K562 (cell line): ENCODE results near the gene UBE2I. TPM values are rescaled to one million over a fixed set of nuclear protein-coding genes. Genes with fewer than 3 reads are reported as not detected.
A peak's percentile ranks its signal among the peaks of the same experiment; 100 is the strongest.
"Not testable (repeated sequence)": the region's sequence is repeated elsewhere in the genome, so short reads cannot be mapped to it uniquely, and the experiment has no call there.

Experiments
- ATAC-seq: fragments of 200-7000 bp; cut with Tn5 transposase; 3 replicates; pipeline ENCODE4 v1.9.1; 2020; ENCODE audit warnings: moderate library complexity
- BruUV-seq: library from RNA; stranded (reverse); fragments of 400-500 nt; replicated peaks from 2 replicates; lab custom pipeline; 2021; lab: Mats Ljungman, UMichigan
- CTCF ChIA-PET: fragments of 300-600 bp; formaldehyde crosslinking; extraction: SDS; loops from one replicate; lab custom pipeline; 2021; ENCODE audit warnings: low intra/inter-chr PET ratio; lab: Yijun Ruan, JAX
- POLR2A ChIA-PET: fragments of 300-600, 350-650 bp; sonication (Branson Sonifier 250); formaldehyde crosslinking; extraction: SDS; loops from one replicate; lab custom pipeline; 2021; ENCODE audit warnings: antibody characterized with exemption, inconsistent platforms; lab: Yijun Ruan, JAX
- DNase-seq, 4 experiments: peaks; one replicate each; pipeline versions ENCODE4 v3.0.0 to v3.0.0-alpha.2; 2011 to 2018; ENCODE audit warnings: low spot score in 3 of 4, mixed read lengths in 3 of 4; ENCODE audit errors: extremely low read depth in 1 of 4
- FAIRE-seq: peaks from 2 replicates; lab custom pipeline; 2011; peaks lifted over from hg19 to GRCh38; lab: Jason Lieb, UNC
- H2AFZ ChIP-seq: 2 replicates; pipeline ENCODE4 v1.6.0; 2011; ENCODE audit warnings: low read depth, low read length, control low read depth, inconsistent platforms
- H3K27ac ChIP-seq: fragments of 200-600 bp; 3 replicates; pipeline ENCODE4 v1.8.0; 2011; ENCODE audit warnings: low read depth, mild to moderate bottlenecking, control low read depth, inconsistent platforms, low read length, moderate library complexity, mixed read lengths; ENCODE audit errors: extremely low read depth
- H3K27me3 ChIP-seq, 2 experiments: fragments of 300-600 bp in 1 of 2; 2 replicates in 1 of 2; 3 replicates in 1 of 2; pipeline versions ENCODE4 v1.6.0 to v1.8.0; 2011; ENCODE audit warnings: inconsistent platforms in 2 of 2, low read length in 2 of 2, mild to moderate bottlenecking in 1 of 2, mixed read lengths in 1 of 2, moderate library complexity in 1 of 2; ENCODE audit not compliant: control insufficient read depth in 2 of 2, insufficient read depth in 2 of 2
- H3K36me3 ChIP-seq: fragments of 300-600 bp; 3 replicates; pipeline ENCODE4 v1.8.0; 2011; ENCODE audit warnings: mild to moderate bottlenecking, low read length, inconsistent platforms; ENCODE audit not compliant: control insufficient read depth, insufficient read depth
- H3K4me1 ChIP-seq, 2 experiments: fragments of 200-600 bp in 1 of 2; replicated peaks in 1 of 2; 2 replicates in 1 of 2; 3 replicates in 1 of 2; pipeline versions ENCODE4 v1.5.1 to v1.8.0; 2011; ENCODE audit warnings: inconsistent platforms in 2 of 2, low read length in 2 of 2, mild to moderate bottlenecking in 1 of 2, mixed read lengths in 1 of 2, moderate library complexity in 1 of 2; ENCODE audit not compliant: control insufficient read depth in 2 of 2, insufficient read depth in 2 of 2
- H3K4me2 ChIP-seq: 2 replicates; pipeline ENCODE4 v1.6.1; 2011; ENCODE audit warnings: low read length, control low read depth, inconsistent platforms, mixed read lengths; ENCODE audit not compliant: insufficient read depth
- H3K4me3 ChIP-seq: fragments of 200-600 bp; sonication (generic), shearing (Covaris generic); 2 replicates; pipeline ENCODE4 v1.5.1; 2016; ENCODE audit warnings: control low read depth, inconsistent platforms
- H3K79me2 ChIP-seq: fragments of 200-600 bp; 3 replicates; pipeline ENCODE4 v1.8.0; 2011; ENCODE audit warnings: low read length, inconsistent platforms; ENCODE audit not compliant: control insufficient read depth, insufficient read depth
- H3K9ac ChIP-seq, 2 experiments: 2 replicates each; pipeline versions ENCODE4 v1.6.0 to v1.6.1; 2011; ENCODE audit warnings: low read depth in 2 of 2, low read length in 2 of 2, control low read depth in 1 of 2, inconsistent platforms in 1 of 2, mild to moderate bottlenecking in 1 of 2, mixed read lengths in 1 of 2; ENCODE audit not compliant: insufficient read depth in 1 of 2
- H3K9me1 ChIP-seq: one replicate; pipeline ENCODE4 v1.6.0; 2011; ENCODE audit warnings: inconsistent platforms, mild to moderate bottlenecking, low read length, moderate library complexity; ENCODE audit not compliant: control insufficient read depth, insufficient read depth
- H3K9me3 ChIP-seq: replicated peaks from 2 replicates; pipeline ENCODE4 v1.5.1; 2011; ENCODE audit warnings: low read depth, low read length, inconsistent platforms; ENCODE audit not compliant: control insufficient read depth, insufficient read depth
- H4K20me1 ChIP-seq: replicated peaks from 2 replicates; pipeline ENCODE4 v1.6.1; 2011; ENCODE audit warnings: low read length, inconsistent platforms, mixed read lengths; ENCODE audit not compliant: control insufficient read depth, insufficient read depth
- FOXK1 ChIP-seq: sonication (generic); formaldehyde crosslinking; IDR thresholded peaks from 2 replicates; pipeline ENCODE4 v1.8.0; 2022; ENCODE audit warnings: missing genetic modification reagents, mild to moderate bottlenecking, borderline replicate concordance
- HDAC8 ChIP-seq: fragments of 450-650 bp; IDR thresholded peaks from 2 replicates; pipeline ENCODE4 v1.6.1; 2016; ENCODE audit warnings: mild to moderate bottlenecking, missing genetic modification characterization, moderate library complexity, missing compliant biosample characterization
- HMGN3 ChIP-seq: IDR thresholded peaks from 2 replicates; pipeline ENCODE4 v1.6.1; 2011; ENCODE audit warnings: borderline replicate concordance, low read depth, mild to moderate bottlenecking, mixed read lengths, low read length; ENCODE audit not compliant: insufficient read length; ENCODE audit errors: extremely low read depth
- HNRNPLL ChIP-seq: fragments of 200-400 bp; formaldehyde crosslinking; IDR thresholded peaks from 2 replicates; pipeline ENCODE4 v1.6.1; 2017; ENCODE audit warnings: low read length, low read depth, mild to moderate bottlenecking; ENCODE audit not compliant: poor library complexity, severe bottlenecking
- NR2F6 ChIP-seq: fragments of 450-650 bp; formaldehyde crosslinking; IDR thresholded peaks from 2 replicates; pipeline ENCODE4 v1.4.0; 2020; ENCODE audit warnings: mild to moderate bottlenecking
- PHF8 ChIP-seq: fragments of 200-600 bp; sonication (generic); IDR thresholded peaks from 2 replicates; pipeline ENCODE4 v1.6.1; 2012; ENCODE audit warnings: mixed run types, mild to moderate bottlenecking, inconsistent platforms, low read length, moderate library complexity, borderline replicate concordance
- POLR2AphosphoS5 ChIP-seq: IDR thresholded peaks from 2 replicates; pipeline ENCODE4 v1.6.1; 2011; ENCODE audit warnings: mild to moderate bottlenecking, low read depth, low read length, moderate library complexity; ENCODE audit not compliant: control insufficient read depth, insufficient read depth
- POLR3G ChIP-seq: IDR thresholded peaks from 2 replicates; pipeline ENCODE4 v1.6.1; 2011; ENCODE audit not compliant: insufficient read length, insufficient replicate concordance; ENCODE audit errors: extremely low read depth
- PTBP1 ChIP-seq: fragments of 200-400 bp; formaldehyde crosslinking; IDR thresholded peaks from 2 replicates; pipeline ENCODE4 v1.6.1; 2017; ENCODE audit warnings: low read depth, low read length
- RHOXF2B ChIP-seq: fragments of 250-450 bp; sonication (Bioruptor Pico); conservative IDR thresholded peaks from 2 replicates; pipeline ENCODE4 v1.5.1; 2021
- SETDB1 ChIP-seq: IDR thresholded peaks from one replicate; pipeline ENCODE4 v1.6.1; 2012; ENCODE audit warnings: low read length, control low read depth, inconsistent platforms
- SIN3B ChIP-seq: fragments of 450-650 bp; IDR thresholded peaks from 2 replicates; pipeline ENCODE4 v1.6.1; 2017; ENCODE audit warnings: low read depth, mild to moderate bottlenecking, moderate library complexity
- STAT5A ChIP-seq: IDR thresholded peaks from 2 replicates; pipeline ENCODE4 v1.6.1; 2012; ENCODE audit warnings: low read length, inconsistent platforms, borderline replicate concordance
- TAF15 ChIP-seq: fragments of 200-400 bp; formaldehyde crosslinking; IDR thresholded peaks from 2 replicates; pipeline ENCODE4 v1.6.1; 2017; ENCODE audit warnings: mild to moderate bottlenecking, low read depth, low read length, moderate library complexity
- TCF15 ChIP-seq: fragments of 250-450 bp; sonication (Bioruptor Pico); IDR thresholded peaks from 2 replicates; pipeline ENCODE4 v1.8.0; 2022; ENCODE audit warnings: moderate library complexity, mild to moderate bottlenecking, inconsistent platforms
- USF1 ChIP-seq: sonication (generic); formaldehyde crosslinking; IDR thresholded peaks from 2 replicates; pipeline ENCODE4 v1.9.0; 2022; ENCODE audit warnings: mild to moderate bottlenecking, missing genetic modification reagents
- ZBTB17 ChIP-seq: fragments of 450-650 bp; formaldehyde crosslinking; IDR thresholded peaks from 2 replicates; pipeline ENCODE4 v1.4.0; 2020; ENCODE audit warnings: mild to moderate bottlenecking
- ZNF12 ChIP-seq: sonication (generic); formaldehyde crosslinking; IDR thresholded peaks from 2 replicates; pipeline ENCODE4 v1.4.0; 2020; ENCODE audit warnings: mild to moderate bottlenecking, missing genetic modification reagents
- WGBS: fragments of 100-300 bp; shearing (Covaris generic); methylation state at CpG from one replicate; pipeline ENCODE4 v1.1.6; 2016; ENCODE audit warnings: low coverage, mixed read lengths; ENCODE audit not compliant: insufficient coverage; ENCODE audit errors: missing lambda C conversion rate; 5-methylcytosine and 5-hydroxymethylcytosine counted together
- in situ Hi-C: fragments of 300-500 bp; cut with MboI; formaldehyde crosslinking; loops from 4 replicates; pipeline ENCODE4 v1.15.0; 2018; ENCODE audit warnings: inconsistent platforms, mixed read lengths
- intact Hi-C: fragments of 100-400 bp; cut with micrococcal nuclease; formaldehyde crosslinking; loops from 2 replicates; pipeline ENCODE4 v1.14.2; 2022
- polyA plus RNA-seq, 8 experiments: library from polyadenylated mRNA; depleted of rRNA in 4 of 8; stranded (reverse) in 5 of 8; unstranded in 3 of 8; fragments of >200 nt; fragmentation: Nextera tagmentation in 2 of 8; fragmentation: Illumina TruSeq in 1 of 8; extraction: Ambion mirVana in 2 of 8; extraction: Trizol in 1 of 8; gene quantifications; 2 replicates each; pipeline versions ENCODE4 v1.2.1 to v1.2.3, GENCODE V29; 2011 to 2014; ENCODE audit warnings: inconsistent platforms in 1 of 8, missing spikeins in 1 of 8
- total RNA-seq, 7 experiments: library from RNA; depleted of rRNA in 6 of 7; stranded (reverse); fragments of >200 nt in 6 of 7; fragmentation: Illumina TruSeq in 2 of 7; extraction: Trizol in 2 of 7; gene quantifications; 2 replicates each; pipeline versions ENCODE4 v1.2.1 to v1.2.3, GENCODE V29; 2011 to 2021; ENCODE audit warnings: low replicate concordance in 1 of 7
- TF ChIP-seq, protein P1 (sequence below): sonication (generic); formaldehyde crosslinking; IDR thresholded peaks from 2 replicates; pipeline ENCODE4 v1.8.0; 2022; ENCODE audit warnings: missing genetic modification reagents, mild to moderate bottlenecking, moderate library complexity, borderline replicate concordance

The UBE2I gene
- total and polyA plus RNA-seq, 9 of the 15 experiments (the other 6 are each of a cell fraction or from before 2014, with no cell fraction given) = 36.6 to 254 (median 104) TPM

DNA sequence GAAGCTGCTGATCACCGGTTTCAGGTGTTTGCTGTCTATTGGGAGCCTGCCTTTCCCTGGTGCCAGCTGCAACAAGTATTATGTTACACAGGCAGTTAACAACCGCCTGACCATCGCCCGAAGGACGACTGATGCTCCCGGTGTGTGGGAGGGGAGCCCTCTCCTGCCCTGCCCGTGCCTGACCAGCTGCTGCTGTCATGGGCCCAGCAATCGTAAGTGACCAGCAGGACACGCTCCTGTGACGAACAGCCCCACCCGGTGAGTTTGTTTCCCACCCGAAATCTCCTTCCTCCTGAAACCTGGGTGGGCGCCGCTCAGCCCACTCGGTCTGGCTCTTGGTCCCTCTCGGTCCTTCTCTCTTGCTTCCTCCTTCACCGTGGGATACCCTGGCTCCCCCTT is 17.9 kb upstream of the UBE2I start (continued):
- no peak for TF ChIP-seq TAF15
- TF ChIP-seq PHF8 = no peak
- TF ChIP-seq STAT5A = no peak
- no peak for TF ChIP-seq POLR3G
- no peak for TF ChIP-seq FOXK1
- no peak for TF ChIP-seq TCF15 (CRISPR knock-in tag)
- TF ChIP-seq HNRNPLL = no peak
- no peak for TF ChIP-seq RHOXF2B (CRISPR knock-in tag)
- no peak for TF ChIP-seq USF1 (CRISPR knock-in tag)
- TF ChIP-seq PTBP1 = no peak
- TF ChIP-seq HDAC8 (tag) = no peak
- TF ChIP-seq ZNF12 = peak; percentile 84; the same call in 1 of the 2 replicates
- no peak for TF ChIP-seq POLR2AphosphoS5
- TF ChIP-seq, protein P1, sequence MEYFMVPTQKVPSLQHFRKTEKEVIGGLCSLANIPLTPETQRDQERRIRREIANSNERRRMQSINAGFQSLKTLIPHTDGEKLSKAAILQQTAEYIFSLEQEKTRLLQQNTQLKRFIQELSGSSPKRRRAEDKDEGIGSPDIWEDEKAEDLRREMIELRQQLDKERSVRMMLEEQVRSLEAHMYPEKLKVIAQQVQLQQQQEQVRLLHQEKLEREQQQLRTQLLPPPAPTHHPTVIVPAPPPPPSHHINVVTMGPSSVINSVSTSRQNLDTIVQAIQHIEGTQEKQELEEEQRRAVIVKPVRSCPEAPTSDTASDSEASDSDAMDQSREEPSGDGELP (CRISPR knock-in tag) = peak; percentile 50; the same call in 1 of the 2 replicates
- TF ChIP-seq SIN3B = no peak
- no peak for TF ChIP-seq SETDB1
- no peak for TF ChIP-seq NR2F6 (CRISPR knock-in tag)
- no peak for TF ChIP-seq ZBTB17 (CRISPR knock-in tag)
- TF ChIP-seq HMGN3 = peak; percentile 8

DNA sequence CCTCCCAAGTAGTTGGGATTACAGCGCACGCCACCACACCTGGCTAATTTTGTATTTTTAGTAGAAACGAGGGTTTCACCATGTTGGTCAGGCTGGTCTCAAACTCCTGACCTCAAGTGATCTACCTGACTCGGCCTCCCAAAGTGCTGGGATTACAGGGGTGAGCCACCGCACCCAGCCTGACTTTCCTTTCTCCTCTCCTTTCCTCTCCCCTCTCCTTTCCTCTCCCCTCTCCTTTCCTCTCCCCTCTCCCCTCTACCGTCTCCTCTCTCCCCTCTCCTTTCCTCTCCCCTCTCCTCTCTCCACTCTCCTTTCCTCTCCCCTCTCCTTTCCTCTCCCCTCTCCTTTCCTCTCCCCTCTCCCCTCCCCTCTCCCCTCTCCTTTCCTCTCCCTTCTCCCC is 17.2 kb upstream of the UBE2I start:
- H3K4me3 ChIP-seq, H3K4me2 ChIP-seq, in situ Hi-C loops, ATAC-seq, DNase-seq, BruUV-seq, H4K20me1 ChIP-seq, H3K27ac ChIP-seq, H3K9me3 ChIP-seq, FAIRE-seq, H3K79me2 ChIP-seq, H3K9ac ChIP-seq, H2AFZ ChIP-seq, H3K9me1 ChIP-seq, CTCF ChIA-PET, H3K36me3 ChIP-seq: not testable (repeated sequence)
- POLR2A ChIA-PET = interaction anchor here (0.6 to 1.6 kb wide), 3 partner anchors 9 to 624 kb away, joined by 3 to 4 read pairs (median 3); partner anchors contain the start of gene RHOT2
- intact Hi-C loops = loop anchor here (10.0 kb wide), 1 partner anchor 53 kb away; no protein-coding TSS in a partner anchor
- peaks cover 11 to 22% of the 10 kb centered on the region in 2 experiments; a peak in 4 of 5 replicates for H3K27me3 ChIP-seq
- peaks cover 27 to 41% of the 10 kb centered on the region in 2 experiments for H3K4me1 ChIP-seq
- WGBS = 17% methylated on average over 2 of the region's 6 CpGs
